GM19043 (cell line): ENCODE measurements around the gene CHD6.

Experiments used
- ATAC-seq: cut with Tn5 transposase; IDR thresholded peaks from one replicate; pipeline ENCODE4 v1.9.1; 2021; ENCODE audit warnings: low read depth; ENCODE audit not compliant: unreplicated experiment

The CHD6 gene

DNA sequence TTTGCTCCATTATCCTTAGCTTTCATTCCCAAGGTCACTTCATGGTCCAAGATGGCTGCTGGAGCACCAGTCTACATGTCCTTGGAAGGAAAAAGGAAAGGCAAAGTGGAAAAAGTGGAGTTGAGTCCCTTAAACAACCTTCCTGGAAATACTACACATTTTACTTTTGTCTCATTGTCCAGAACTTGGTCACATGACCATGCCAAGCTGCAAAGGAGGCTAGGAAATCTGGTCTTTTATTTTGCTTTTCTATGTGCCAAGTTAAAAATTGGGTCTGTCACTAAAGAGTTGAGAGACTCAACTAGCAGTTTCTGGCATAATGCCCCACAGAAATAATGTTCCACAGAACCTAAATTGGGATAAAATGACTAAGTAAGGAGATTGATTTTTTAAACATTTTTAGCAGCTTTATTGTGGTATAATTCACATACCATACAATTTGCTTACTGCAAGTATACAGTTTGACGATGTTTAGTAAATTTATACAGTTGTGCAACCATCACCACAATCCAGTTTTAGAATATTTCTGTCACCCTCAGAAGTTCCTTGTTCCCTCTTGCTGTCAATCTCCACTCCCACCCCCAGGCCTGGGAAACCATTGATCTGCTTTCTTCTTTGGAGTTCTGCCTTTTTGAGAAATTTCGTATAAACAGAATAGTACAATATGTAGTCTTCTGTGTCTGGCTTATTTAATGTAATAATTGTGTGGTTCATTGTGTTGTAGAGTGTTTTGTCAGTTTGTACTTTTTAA lies 5.6 kb upstream of the CHD6 start:
- ATAC-seq, result no peak

DNA sequence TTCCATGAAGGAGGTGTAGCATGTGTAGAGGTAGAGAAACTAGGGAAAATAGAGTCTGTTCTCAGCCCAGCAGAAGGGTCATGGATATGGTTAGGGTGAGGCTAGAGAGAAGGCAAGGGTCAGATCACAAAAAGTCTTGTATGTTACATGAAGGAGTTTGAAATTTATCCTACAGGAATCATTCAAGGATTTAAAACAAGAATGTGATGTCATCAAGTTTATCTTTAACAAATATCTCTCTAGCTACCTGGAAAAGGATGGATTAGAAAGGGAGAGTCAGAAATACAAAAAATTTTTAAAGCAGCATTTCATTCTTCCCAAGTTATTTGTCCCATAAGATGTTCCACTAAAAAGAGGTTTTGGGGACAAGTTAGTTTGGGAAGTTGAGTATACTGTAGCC lies 4.4 kb upstream of the CHD6 start:
- ATAC-seq, result no peak

DNA sequence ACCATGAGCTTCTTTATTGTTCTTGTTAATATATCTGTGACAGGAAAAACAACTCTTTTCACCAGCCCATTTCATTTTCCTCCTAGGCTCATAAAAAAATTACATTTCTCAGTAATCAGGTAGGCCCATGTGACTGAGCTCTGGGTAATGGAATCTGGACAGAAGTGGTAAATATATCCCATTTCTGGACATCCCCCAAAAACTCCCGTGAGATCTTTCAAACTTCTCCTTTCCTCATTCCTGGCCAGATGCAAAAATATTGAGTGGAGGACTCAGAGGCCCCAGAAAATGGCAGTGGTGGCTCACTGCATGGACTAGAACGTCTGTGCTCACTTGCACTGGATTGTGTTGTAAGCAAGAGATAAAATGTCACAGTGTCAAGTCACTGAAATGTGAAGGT lies 3.8 kb upstream of the CHD6 start:
- ATAC-seq, result no peak

DNA sequence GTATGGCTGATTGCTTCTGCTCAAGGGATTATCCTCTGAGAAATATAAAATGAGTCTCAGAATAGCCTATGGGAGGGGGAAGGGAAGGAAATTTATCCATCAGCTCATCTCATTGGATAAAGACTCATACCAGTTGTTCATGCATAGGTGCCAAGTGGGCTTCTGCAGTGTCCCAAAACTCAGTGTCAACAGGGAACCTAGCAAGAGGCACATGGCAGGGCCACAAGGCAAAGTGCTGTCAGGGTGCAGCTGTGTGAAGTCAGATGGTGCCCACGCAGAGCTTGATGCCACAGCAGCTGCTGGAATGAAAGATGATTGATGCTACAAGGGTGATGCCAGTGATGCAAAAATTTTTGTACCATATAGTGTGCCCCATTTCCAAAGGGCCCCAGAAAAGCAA lies 3.2 kb upstream of the CHD6 start:
- ATAC-seq, result no peak

DNA sequence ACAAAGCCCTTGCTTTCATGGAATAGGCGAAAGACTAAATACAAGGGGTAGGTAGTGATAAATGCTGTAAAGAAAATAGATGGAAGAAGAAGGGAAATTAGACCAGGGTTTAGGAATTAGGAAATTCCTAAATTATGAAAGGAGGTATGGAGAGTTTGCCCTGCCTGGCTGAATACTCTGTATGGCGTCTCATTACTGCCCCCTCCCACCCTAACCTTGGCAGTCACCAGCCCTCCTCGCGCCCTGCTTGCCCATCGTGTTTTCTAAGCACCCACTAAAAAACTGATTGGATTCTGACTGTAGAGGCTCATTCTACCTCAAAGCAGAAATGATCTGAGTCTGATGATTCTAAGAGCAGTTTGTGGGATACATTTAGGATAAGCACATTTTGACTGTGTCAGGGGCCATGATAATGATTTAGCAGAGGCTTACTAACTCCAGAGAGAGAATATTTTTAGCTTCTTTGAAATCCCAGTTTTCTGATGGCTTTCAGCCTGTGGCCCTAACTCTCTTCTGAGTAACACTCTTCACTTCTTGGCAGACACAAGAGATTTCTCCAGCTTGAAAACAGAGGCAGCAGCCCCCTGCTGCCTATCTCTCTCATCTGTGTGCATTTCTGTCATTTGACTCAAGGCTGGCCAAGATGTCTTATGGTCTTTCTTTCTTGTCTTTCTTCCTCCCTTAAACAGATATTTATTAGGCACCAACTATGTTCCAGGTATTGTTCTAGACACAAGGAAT lies 1.4 kb upstream of the CHD6 start:
- no peak for ATAC-seq

DNA sequence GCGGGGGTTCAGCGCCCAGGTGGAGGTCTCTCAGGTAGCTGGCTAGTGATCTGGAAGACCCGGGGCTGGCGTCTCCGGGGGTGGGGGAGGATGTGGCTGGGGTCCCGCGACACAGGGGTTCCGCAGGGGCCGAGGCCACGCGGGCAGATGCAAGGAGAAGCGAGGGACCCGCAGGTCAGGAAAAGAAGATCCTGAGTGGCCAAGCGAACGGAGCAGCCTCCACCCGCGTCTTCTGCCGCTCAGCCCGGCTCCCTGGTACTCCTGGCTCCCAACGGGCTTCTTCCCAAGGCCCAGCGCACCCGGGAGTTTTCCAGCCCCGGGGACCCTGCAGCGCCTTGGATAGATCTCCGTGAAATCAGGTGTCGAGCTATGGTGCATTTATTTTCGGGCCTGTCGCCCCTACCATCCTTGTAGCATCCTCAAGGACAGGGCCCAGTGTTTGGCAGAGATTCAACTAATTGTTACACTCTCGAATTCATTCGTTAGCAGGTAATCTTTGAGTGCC lies 682 bp upstream of the CHD6 start:
- ATAC-seq, result no peak

DNA sequence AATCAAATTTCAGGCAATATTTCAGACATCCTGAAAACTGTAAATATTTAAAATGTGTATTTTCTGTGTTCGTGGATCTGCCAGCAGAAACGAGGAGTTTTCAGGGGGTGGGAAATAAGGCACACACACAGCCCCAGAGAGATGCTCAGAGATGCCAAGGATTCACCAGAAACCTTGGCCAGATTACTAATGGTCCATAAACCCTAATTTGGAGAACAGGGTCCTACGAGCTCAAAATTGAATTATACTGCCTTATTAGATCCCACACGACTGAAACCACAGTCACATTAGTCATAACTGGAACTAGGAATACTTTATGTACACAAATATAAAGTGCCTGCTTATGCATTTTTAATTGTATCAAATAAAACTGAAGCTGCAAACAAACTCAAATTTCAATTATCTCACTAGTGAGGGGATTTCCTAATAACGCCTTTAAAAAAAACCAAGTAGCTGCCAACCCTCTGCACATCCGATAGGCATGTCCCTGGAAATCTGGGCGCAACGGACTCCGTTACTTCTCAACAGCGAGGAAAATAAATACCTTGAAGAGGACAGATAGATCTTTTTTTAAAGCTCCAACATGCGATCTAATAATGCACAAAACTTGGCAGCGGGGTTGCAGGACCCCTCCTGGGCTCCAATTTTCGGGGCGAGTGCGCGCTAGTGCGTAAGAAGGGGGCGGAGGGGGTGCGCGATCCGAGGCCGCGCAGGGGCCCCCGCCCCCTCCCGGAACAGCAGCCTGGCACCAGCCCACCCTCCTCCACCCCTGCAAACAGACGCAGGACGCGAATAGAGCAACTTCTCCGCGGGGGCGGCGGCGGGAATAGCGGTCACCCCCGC lies 897 bp downstream of the CHD6 start:
- ATAC-seq, result peak; percentile 3

DNA sequence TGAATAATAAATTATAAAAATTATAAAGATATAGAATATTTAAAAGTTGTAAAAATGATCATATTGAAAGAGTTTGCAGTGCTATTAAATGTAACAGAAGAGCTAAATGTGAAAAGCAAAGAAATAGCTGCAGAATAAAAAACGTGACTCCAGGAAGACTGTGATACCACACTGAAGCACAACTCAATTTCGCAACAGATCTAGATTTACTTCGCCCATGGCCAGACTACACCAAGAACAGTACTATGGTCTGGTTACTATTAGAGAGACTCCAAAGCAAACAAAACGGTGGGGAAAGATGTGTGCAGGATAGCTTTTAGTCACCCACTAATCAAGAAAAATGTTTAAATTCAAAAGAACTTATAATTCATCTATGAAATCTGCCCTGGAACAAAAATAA lies 1.9 kb downstream of the CHD6 start:
- ATAC-seq, result no peak

DNA sequence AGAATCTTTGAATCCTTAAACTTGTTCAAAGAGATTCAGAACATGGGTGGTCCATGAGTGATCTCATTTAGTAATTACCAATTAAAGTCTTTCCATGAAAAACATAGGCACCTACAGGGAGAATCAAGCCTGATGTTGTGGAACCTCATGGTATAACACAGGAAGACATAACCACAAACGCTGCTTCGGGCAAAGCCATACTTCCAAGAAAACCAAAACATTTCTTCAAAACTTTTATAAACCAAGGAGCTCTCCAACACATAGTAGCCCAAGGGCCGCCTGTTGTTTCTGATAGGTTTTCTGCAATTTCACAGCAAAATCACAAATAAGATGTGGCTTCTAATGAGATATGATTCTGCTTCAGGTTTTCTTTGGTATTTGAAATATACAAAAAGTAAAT lies 2.5 kb downstream of the CHD6 start:
- no peak for ATAC-seq

DNA sequence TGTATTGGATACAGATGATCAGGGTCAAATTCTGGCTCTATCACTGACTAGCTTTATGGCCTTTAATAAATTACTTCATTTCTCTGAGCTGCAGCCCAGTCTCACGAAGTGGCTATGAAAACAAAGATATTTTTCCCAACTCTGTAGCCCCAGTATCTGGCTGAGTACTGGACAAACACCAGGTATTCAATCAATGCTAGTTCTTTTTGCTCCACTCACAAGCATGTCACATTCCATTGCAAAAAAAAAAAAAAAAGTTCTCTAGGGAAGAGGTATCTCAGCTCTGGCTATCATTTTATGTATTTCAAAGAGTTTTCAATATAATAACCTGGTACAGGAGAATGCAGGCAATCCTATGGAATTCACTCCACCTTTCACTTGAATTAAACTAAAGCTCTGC lies 3.1 kb downstream of the CHD6 start:
- no peak for ATAC-seq

DNA sequence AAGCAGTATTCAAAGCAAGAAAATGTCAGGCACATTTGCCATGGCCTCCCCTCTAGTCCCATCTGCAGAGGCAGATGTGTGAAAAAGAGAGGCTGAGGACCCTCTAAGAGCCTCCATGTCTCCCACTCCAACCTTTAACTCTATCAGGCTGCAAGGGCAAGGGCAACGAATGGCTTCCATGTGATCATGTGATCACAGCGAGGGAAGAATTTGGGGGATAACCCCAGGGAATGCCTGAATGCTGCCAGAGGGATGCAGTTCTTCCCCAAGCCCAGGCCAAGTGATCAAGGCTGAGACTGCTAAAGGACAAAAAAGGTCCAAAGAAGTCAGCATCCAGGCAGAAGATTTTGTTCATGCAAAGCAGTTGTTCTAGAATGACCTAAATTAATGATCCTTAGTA lies 4.9 kb downstream of the CHD6 start:
- ATAC-seq, result no peak

DNA sequence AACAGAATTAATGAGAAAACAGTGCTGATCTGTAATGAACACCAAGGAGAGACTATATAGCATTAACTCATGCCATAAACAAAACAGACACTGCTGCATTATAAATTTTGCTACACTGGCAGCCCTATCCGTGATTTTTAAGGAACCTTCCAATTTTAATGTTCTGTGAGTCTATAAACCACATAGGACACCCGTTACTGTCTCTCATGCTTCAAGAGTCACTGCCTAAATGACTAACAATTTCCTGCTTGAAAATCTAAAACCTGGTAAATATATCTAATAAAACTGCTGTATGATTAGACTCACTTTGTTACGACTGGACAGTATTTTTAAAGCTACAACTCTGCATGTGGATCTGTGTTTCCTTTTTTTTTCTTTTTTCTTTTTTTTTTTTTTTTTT lies 8.7 kb downstream of the CHD6 start:
- ATAC-seq, result no peak

DNA sequence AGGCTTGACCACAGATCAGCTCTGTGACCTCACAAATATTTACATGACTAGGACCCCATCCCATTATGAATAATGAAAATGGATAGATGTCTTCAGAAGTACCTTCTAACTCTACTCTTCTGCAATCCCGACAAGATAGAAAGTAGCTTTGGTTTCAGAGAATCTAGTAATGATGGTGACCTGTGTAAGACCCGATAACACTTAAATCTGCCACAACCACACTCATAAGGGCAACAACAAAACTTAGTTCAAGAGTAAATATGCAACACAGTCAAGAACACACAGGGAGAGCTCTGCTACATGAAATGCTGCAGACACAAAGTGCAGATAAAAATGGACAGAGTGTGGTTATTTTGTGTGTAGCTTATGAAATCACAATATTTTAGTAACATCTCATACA lies 9.6 kb downstream of the CHD6 start:
- ATAC-seq, result no peak

DNA sequence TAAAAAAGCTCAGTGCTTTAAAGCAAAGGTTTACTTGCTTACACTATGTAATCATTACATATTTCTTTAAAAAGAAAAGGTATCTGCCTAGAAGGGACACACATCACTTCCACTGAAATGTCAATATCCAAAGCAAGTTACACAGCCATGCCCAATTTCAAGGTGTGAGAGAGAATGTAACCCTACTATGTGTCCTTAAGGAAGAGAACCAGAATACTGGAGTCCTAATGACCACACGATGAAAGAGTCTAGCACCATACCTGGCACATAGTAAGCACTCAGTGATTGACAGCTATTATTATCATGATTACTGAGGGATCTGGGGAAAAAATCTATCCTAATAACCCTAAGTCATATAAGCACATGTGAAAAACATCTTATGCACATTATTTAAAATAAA lies 10.4 kb downstream of the CHD6 start:
- ATAC-seq, result no peak

DNA sequence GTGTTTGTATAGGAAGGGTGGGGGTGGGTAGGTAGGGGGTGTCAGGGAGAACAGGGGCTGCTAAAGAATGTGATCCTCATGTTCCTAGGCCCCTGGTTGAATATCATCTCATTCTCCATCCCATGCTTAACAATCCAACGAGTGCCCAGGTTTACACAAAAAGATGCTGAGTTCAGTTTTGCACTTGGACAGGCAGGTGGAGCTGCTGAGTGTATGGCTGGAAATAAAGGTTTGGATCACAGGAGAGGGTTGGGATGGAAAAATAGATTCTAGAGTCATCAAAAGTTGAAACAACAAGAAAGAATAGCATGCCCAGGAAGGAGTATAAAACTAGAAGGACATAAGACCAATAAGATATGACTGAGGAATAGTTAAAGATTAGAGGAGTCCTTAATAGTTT lies 14.2 kb downstream of the CHD6 start:
- ATAC-seq, result no peak

DNA sequence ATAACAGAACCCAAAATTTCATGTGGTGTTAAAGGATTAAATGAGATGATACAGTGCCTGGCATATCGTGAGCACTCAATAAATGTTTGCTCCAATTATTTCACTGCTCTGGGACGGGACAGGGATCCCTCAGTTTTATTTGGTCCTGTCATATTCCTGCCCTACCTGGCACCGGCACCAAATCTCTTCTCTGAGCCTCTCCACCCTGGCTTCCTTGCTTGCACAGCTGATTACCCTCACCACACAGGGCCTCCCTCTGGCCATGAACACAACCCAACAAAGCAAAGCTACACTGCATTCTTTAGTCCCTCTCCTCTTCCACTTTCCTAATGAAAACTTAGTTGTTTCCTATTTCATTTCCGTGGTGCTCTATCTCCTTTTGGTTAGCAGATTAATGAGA lies 16.4 kb downstream of the CHD6 start:
- ATAC-seq, result no peak

DNA sequence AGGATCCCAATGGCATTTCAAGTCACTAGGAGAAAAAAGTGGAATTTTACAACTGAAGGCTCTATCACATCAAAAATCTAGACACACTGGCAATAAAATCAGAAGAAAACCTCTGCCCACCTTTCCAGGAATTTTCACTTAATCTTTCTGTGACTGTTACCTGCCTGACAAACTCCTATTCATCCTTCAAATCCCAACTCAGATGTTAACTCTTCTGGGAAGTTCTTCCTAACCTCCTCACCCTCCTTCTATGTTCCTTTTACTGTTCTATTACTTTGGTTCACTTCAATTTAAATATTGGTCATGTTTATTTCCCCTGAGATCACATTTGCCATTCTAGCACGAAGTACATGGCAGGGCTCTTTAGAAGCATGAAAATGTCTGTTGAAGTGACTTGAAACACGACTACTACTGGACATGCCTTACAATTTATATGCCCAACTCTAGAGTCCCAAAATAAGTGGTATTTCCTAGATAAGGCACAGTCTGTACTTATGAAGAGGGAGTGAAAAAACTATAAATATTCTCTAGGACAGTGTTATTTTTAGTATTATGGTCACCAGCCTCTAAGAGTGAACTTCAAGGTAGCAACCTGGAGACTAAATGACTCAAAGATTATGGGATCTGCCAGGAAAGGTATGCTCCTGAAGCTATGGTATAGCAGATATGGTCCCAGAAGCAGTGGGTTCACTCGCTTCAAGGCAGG lies 17.1 kb downstream of the CHD6 start:
- no peak for ATAC-seq

DNA sequence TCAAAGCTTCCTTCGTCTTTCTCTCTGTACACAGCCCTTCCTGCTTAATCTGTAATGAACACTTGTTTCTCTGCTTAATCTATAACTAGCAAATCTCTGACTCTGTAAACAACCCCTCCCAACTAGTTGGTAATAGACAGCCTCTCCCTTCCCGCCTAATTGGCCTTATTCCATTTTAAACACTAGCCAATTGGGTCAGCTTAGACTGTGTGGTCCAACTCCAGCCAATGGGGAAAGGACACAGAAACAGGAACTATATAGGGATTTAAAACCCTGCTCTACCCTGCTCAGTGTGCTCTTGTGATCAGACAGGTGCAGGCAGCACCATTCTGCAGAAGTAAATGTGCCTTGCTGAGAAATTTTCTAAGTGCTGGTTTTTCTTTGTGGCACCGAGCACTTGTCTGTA lies 18.5 kb downstream of the CHD6 start:
- no peak for ATAC-seq

DNA sequence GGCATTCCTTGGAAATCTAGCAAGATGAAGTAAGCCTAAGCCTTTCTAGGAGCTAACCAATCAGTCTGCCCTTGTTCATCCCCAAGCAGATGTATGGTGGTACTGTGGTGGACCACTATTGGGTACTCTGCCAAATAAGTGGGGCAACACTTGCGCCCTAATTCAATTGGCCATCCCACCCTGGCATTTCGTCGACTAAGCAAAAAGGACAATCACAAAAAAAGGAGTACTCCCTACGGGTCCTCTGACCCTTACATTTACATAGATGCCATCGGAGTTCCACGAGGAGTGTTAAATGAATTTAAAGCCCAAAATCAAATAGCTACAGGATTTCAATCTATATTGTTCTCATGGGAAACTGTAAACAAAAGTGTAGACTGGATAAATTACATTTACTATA lies 19.5 kb downstream of the CHD6 start:
- no peak for ATAC-seq

DNA sequence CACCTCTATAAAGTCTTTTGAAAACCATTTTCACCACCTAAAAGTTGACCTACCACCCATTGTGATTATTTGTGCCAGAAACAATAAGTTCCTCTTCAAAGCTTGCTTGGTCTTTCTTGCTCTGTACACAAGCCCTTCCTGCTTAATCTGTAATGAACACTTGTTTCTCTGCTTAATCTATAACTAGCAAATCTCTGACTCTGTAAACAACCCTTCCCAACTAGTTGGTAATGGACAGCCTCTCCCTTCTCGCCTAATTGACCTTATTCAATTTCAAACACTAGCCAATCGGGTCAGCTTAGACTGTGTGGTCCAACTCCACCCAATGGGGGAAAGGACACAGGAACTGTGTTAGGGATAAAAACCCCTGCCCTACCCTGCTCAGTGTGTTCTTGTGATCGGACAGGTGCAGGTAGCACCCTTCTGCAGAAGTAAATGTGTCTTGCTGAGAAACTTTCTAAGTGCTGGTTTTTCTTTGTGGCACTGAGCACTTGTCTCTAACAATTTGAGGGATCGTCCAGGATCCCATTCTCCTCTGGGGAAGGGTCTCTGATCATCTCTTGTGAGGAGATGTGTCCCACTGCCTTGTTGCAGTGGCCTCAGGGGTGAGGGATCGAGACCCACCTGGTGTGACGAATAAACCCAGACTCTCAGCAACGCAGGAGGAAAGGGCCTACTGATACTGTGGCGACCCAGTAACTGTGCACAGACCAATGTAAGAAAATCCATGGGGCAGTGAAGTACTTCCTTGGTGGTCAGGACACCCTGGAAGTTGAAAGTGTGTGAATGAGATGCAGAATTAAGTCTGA lies 23.5 kb downstream of the CHD6 start:
- ATAC-seq, result no peak
